Measurements from ENCODE around the gene NCAPD3.

Gene NCAPD3

DNA sequence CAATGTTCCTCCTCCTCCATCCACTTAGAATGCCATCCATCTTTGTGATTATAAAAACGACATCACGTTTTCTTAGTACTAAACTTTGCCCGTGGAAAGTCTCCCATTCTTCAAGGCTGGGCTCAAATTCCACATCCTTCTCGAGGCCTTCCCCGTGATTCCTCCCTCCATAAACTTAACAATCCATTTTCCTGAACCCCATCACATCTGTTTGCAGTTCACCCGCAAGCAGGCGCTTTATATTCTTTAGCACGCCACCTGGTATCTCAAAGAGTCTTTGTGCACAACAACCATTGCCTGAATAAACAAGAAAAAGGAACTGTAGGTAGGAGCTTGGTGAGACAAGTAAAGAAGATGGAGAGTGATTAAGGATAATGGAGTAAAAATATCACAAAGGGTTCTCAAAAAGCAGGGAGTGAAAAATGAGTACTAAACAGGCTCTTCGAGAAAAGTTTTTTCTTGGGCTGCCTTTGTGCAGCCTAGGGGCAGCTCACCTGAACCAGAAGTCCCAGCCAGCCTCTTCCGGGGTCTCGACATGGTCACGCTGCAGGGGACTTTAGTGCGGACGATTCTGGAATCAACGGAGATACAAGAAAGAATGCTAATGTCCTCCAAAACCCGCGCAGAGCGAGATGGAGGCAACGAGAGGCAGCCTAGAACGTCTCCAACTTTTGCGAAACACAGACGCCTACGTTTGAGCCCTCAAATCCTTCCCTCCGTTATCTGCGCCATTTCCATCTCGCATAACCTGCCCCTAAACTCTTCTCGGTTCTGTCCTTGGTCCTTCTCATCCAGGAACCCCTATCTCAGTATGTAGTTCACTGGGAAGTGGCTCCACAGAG lies 28.8 kb upstream of the NCAPD3 start:
- peak; percentile 60 to 67 for DNase-seq

DNA sequence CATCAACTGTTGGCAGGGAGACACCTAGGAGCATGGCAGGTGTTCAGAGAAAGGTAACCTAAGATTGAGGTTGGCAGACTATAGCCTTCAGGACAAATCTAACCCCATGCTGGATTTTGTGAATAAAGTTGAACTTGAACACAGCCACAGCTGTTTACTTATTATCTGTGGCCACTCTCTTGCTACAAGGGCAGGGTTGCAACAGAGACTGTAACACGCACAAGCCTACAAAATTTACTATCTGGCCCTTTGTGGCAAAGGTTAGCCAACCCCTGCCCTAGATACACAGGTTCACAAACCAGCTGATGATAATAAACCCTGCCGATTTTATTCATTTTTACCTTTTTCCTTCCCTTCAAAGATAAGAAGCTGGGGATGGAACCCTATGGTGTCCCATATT lies 26.9 kb upstream of the NCAPD3 start:
- no peak for DNase-seq

DNA sequence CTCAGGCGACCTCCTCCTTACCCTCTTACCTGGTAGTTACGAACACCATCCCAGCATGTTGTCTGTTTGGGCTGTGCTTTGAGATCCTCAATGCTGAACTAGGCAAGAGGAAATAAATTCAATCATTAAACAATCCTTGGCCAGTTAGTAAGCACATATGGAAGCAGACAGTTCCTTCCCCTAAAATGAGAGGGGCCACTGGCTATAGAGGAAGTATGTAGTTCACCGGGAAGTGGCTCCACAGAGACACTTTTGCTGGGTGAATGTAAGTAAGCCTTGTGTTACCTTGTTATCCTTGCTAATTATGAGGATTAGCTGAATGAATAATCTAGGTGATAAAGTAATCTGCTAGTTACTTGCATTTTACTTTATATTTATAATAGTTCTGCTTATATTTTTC lies 26.5 kb upstream of the NCAPD3 start:
- DNase-seq, result peak; percentile 47 to 58

DNA sequence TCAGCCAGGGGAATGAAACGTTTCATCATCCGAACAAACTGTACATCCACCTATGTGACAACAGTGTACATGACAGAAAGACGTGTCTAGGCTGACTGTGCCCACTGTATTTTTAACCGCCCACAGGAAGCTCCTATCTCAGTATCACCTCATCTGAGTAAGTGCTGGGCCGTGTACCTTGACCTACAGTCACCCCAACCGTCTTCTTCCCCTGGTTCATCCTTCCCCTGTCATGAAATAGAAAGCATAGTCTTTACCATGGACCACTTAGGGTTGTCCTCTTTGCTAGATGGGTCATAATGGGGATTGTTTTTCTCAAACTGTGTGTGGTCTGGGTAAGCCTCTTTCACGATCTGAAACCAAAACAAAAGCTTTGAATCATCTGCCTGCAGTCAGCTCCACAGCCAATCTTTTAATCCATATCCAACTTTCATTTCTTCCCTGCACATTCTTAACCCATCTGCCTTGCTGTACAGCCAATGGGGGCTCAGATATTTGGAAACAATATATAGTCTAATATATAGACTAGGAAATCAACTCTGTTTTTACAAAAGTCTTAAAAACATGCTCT lies 25.2 kb upstream of the NCAPD3 start:
- DNase-seq, result no peak

DNA sequence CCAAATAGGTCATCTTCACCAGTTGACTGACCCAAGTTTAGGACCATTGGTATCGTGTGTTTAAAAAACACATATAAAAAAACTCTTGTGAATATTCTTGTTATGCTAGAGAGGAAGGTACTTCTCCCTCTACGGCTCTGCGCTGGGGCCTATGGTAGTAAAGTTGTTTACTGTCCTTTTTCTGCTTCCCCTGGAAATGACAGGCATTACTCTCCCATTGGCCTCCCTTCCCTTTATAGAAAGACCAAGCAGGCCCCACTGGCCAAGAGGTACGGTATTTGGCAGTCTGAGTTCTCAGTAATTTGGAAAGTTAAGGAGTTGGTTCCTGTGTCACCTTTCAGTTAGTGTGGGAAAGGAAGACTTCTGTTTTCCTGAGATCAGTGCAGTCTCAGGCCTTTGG lies 22.9 kb upstream of the NCAPD3 start:
- DNase-seq, result no peak

DNA sequence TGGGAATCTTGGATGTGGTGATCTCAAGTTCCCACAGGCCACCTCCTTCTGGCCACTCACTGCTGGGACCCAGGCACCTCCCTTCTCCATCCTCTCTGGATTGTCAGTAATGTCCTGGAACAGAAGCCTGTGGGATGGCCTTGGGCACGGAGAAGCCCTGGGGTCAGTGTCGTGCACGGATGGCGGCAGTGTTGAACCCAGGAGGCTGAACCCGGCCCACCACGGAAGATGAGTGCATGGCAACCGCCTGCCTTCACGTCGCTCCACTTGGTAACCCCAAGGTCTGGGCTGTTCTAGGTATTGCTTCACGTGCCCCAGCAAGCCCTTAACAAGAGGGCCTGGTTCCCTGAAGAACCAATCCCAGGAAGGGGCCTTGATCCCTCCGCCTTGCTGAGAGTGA lies 22.3 kb upstream of the NCAPD3 start:
- no peak for DNase-seq

DNA sequence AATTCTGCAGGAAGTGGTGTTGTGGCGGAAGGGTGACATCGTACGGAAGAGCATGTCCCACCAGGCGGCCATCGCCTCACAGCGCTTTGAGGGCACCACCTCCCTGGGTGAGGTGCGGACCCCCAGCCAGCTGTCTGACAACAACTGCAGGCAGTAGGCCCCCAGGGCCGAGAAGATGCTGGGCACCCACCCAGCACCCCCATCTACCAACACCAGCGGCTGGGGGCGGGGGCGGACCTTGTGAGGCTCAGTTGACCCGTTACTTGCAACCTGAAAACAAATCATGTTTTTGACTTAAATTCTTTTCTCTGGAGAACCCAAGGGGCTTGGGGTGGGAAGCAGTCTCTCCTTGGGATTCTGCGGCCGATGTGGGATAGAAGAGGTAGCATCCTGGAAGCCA lies 21.7 kb upstream of the NCAPD3 start:
- DNase-seq, result no peak

DNA sequence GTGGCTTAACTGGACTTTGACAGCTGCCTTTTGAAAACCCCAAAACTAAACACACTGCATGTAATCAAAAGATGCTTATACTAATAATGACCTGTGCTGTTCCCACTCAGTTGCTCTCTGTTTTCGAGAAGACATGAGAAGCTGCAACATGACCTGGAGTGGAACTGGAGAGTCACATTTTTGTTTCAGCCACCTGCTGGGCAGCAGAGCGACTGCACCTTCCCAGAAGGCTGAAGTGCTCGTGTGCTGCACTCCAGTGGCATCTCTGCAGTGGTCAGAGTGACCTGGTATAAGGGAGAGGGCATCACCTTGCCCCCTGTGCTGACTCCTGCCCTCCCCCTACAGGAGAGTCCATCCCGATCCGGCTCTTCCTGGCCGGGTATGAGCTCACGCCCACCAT lies 20.8 kb upstream of the NCAPD3 start:
- peak in 1 of 2 donors; percentile 19 for DNase-seq

DNA sequence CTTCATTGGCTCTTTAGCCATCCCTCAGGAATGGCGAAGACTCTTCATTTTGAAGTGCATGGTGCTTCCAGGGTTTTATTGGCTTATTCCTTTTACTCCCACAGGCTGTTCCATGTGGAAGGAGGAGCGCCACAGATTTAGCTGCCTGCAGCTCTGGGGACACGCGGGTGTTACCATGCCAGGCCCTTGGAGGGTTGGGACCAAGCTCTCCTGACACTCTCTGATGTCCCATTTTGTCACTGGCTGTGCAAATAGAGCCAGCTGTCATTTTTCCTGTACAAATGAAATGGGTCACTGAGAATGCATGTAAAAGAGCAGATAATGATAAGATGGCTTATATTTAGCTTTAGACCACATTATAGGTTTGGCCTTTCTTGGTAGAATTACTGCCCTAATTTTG lies 20.1 kb upstream of the NCAPD3 start:
- DNase-seq, result no peak

DNA sequence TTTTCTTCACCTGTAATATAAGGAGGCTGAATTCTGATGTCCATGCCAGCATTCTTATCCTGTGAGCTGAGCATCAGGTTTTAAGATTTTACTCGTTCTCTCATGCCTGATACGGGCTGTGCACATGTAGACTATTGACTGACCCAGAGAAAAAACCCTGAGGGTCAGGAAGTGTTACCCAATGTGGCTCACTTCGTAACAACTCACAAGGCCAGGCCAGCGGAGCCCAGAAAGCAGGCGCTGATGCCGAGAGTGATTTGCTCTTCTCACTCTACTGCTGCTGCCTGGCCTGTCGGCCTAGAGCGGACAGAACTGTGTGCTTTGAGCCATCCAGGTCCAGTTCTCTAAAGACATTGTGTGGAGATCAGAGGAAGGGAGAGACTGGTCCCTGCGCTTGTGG lies 18.6 kb upstream of the NCAPD3 start:
- no peak for DNase-seq

DNA sequence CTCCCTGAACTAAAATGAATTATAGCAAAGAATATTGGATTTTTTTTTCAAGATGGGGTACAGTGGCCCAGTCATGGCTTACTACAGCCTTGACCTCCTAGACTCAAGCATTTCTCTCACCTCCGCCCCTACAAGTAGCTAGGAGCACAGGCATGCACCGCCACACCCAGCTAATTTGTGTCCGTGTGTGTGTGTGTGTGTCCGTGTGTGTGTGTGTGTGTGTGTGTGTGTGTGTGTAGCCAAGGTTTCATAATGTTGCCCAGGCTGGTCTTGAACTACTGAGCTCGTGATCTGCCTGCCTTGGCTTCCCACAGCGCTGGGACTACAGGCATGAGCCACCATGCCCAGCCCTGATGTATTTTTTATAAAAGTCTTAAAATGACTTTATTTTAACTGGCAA lies 16.8 kb upstream of the NCAPD3 start:
- DNase-seq, result no peak

DNA sequence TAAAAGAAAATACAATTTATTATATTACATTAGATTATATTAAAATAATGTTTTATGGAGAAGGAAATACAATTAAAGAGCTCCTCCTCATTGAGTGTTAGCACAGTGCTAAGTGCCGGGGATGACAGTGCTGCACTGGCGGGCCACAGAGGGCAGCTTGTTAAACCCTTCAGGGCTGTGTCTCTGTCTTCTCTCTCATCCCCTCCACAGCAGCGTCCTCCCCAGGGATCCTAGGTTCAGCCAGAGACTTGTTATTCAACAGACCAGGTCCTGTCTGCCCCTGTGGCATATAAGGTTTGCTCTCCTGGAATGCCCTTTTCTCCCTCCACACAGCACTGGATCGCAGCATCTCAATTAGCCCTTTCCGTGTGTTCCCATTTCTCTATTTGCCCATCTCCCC lies 15.2 kb upstream of the NCAPD3 start:
- DNase-seq, result no peak

DNA sequence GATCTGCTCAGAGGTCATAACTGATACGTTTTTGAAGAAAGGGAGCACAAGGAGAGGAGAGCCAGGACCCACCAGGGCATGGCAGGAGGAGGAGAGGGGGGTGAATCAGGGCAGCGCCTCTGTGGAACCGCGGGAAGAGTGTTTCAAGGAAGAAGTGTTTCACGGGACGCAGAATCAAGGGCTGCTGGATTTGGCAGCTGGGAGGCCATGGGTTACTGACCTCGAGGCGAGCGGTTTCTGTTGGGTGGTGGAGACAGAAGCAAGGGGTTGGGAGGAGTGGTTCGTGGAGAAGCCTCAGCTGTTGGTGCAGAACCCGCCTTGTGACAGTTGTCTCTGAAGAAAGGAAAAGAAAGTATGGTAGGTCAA lies 13.8 kb upstream of the NCAPD3 start:
- DNase-seq, result no peak

DNA sequence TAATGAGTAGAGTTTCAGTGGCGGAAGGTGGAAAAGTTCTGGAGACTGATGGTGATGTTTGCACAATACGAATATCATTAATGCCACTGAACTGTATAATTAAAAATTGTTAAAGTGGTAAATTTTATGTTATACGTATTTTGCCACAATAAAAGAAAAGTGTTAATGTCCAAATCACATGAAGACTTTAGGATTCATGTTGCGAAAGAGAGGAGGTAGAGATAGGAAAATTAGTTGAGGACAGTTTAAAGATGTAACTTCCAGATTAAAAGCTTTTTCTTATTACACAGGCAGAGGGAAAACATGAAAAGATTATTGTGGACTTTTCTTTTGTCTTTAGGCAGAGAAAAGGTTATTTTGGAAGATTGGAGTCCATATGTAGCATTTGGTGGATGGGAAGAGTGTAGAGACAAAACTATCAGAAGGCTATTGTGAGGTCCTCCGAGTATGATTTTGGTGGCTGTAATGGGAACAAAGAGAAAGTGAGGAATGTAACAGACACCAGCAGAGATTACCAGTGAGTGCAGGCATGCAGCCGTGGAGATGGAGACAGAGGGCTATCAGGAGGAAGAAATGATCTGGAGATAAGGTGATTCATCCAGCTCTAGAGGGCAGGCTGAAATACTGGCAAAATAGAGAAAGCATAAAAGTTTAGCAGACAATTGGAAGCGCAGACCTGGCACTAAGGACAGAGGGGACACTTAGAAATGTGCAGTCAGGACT lies 13.2 kb upstream of the NCAPD3 start:
- DNase-seq, result no peak

DNA sequence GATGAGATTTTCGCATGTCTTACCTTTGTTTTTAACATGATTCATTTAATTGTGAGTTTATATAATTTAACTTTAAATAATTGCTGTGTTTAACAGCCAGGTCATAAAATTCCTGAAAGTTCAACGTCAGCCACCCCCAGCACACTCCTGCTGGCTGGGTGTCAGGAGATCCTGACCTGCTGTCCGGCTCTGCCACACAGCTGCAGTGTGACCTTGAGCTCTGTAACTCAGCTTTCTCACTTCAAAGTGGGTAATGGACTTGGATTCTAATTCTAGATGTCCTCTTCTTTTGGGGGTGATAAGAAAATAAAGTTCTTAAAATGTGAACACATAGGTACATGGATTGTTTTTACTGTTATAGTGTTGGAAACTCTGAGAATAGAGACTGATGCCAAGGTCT lies 11.6 kb upstream of the NCAPD3 start:
- no peak for DNase-seq

DNA sequence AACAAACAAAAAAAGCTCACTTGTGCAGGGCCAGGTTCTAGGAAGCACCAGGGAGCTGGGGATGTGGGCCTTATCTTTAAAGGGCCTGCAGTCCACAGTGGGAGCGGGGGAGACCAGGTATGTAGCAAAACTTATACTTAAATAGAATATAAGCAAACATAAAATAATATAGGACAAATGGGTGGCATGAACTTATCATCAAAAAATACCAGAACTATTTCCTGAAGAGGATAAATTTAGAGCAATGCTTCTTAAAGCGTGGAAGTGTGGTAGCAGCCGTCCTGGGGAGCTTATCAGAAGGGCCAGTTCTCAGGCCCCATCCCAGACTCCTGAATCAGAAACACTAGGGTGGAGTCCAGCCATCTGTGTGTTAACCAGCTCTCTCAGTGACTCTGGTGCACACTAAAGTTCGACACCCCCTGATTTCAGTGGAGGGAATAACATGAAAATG lies 10.0 kb upstream of the NCAPD3 start:
- DNase-seq, result no peak

DNA sequence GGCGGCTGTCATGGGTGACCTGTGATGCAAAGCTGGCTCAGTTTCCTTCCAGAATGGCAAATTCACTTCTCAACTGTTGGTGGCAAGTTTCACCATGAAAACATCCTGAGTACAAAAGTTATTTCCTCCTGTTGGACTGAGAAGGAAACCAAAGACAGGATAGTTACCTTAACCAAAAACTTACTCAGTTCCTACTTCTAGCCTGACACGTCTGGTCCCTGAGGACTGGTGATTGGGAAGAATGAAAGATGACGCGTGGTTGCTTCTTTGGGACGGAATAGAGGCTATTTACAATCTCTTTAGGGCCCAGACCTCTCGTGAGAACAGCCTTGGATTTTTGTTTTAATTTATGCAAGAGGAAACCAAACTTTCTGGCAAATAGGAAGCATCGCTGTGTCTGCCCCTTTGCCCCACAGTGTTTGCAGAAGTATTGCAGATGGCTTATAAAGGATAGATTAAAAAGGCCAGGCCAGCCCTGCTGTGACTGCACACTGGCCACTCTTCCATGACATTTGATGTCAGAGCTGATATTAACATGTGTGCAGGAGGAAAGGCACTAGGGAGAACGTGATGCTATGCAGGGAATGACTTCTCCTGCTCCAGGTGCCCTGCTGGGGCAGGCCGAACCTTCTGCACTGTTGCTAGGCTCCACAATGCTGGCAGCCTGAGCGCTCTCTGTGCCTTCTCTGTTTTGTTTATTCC lies 8.3 kb upstream of the NCAPD3 start:
- DNase-seq, result peak; percentile 46 to 50

DNA sequence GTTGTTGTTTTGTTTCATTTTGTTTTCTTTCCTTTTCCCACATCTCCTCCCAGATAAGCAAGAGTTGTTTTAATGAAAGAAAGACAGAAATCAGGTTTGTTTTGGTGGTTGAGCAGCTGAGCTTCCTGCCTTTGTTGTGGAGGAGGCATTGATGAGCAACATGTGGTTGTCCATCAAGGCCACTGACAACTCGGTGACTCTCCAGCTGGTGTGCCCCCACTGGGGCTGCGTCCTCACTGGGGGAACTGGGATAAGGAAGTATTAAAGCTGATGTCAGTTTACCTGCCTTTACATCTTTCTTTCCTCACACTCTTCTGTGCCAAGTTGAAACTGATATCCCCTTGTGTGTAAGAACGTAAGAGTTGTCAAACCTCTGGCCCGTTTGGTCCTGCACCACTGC lies 6.6 kb upstream of the NCAPD3 start:
- DNase-seq, result no peak

DNA sequence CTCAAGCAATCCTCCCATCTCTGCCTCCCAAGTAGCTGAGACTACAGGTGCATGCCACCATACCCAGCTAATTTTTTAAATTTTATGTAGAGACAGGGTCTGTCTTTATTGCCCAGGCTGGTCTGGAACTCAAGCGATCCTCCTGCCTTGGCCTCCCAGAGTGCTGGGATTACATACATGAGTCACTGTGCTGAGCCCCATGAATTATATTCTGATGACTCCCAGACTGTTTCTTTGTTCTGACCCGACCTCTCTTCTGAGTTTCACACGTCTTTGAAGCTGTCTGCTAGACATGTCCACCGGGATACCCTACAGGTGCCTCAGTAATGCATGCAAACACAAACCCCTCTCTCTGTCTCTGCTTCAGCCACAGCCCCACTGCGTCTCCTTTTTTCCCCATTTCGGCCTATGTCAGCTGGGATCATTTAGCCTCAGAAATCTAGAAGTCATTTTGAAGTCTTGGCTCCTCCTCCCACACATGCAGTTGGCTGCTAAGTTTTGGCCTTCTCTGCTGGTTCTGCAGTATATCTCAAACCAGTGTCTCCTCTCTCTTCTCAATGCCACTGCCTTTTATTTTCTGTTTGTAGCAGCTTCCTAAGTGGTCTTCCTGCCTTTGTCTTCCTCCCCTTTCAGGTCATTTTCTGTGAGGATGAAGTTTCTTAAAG lies 5.5 kb upstream of the NCAPD3 start:
- DNase-seq, result no peak

DNA sequence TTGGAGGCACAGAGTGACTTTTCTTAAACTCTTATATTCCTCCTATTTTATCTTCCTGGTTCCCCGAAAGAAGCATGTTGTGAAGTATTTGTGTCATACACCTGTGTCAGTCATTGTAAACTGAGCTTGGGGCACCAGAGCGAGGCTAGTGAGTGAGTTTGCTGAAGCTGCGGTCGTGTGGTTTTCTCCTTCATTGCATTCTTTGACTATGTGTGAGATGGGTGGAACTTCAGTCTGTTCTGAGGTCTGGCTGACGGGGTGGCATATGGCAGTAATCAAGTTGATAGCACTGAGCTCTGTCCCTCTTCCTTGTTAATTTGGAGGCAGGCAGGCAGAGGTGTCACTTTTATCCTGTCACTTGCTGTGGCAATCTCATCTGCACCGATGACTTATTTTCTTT lies 4.9 kb upstream of the NCAPD3 start:
- DNase-seq, result no peak

DNA sequence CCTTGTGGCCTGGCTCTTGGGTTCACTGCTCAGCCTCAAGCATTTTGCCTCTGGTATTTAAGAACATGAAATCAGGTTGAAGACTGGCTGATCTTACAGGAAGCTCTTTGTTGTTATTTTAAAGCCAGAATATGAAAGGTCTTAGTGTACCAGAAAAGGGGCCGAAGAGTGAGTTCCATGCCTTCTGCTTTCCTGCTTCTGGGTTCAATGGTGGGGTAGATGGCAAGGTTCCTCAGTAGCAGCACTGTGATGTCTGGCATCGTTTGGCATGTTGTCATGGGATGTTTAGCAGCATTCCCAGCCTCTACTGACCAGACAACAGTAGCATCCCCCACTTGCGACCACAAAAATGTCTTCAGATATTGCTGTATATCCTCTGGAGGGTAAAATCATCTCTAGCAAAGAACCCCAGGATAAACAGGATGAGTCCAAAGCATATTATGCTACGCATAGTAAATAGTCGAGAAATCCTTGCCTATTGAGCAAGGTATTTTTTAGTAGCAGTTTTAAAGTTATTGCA lies 3.1 kb upstream of the NCAPD3 start:
- no peak for DNase-seq

All from inflammatory macrophage (primary cell).